Endothelial cell of umbilical vein (primary cell): Measurements from ENCODE around the gene OTUB1. TPM values are rescaled to one million over a fixed set of nuclear protein-coding genes. Genes with fewer than 3 reads are reported as not detected.

ENCODE experiments used
- BruUV-seq: library from RNA; stranded (reverse); fragments of 400-500 nt; replicated peaks from 2 replicates; lab custom pipeline; 2021; lab: Mats Ljungman, UMichigan
- CTCF ChIA-PET: fragments of 300-600, 350-600 bp; sonication (Branson Sonifier 250); formaldehyde crosslinking; loops from one replicate; lab custom pipeline; 2021; ENCODE audit warnings: antibody characterized with exemption, inconsistent platforms; lab: Charles Lee
- POLR2A ChIA-PET: fragments of 300-600, 350-600 bp; sonication (Branson Sonifier 250); formaldehyde crosslinking; loops from one replicate; lab custom pipeline; 2021; ENCODE audit warnings: antibody characterized with exemption, inconsistent platforms; lab: Charles Lee
- DNase-seq: peaks from one replicate; pipeline ENCODE4 v3.0.0-alpha.2; 2011; ENCODE audit warnings: low read depth, low spot score
- FAIRE-seq: peaks from 2 replicates; lab custom pipeline; 2011; peaks lifted over from hg19 to GRCh38; lab: Jason Lieb, UNC
- H2AFZ ChIP-seq: 2 replicates; pipeline ENCODE4 v1.6.0; 2012; ENCODE audit warnings: low read depth, low read length, control low read depth, inconsistent platforms
- H3K27ac ChIP-seq: 2 replicates; pipeline ENCODE4 v1.5.1; 2011; ENCODE audit warnings: low read depth, mild to moderate bottlenecking, control low read depth, low read length, moderate library complexity; ENCODE audit not compliant: insufficient read depth
- H3K27me3 ChIP-seq, 2 experiments: 2 replicates each; pipeline versions ENCODE4 v1.6.0 to v1.6.1; 2011; ENCODE audit warnings: low read length in 2 of 2, mixed read lengths in 1 of 2; ENCODE audit not compliant: control insufficient read depth in 2 of 2, insufficient read depth in 2 of 2
- H3K36me3 ChIP-seq, 2 experiments: 2 replicates in 1 of 2; 3 replicates in 1 of 2; pipeline ENCODE4 v1.5.1; 2011; ENCODE audit warnings: low read length in 2 of 2, mild to moderate bottlenecking in 1 of 2, moderate library complexity in 1 of 2; ENCODE audit not compliant: control insufficient read depth in 2 of 2, insufficient read depth in 2 of 2; ENCODE audit errors: extremely low read depth in 1 of 2
- H3K4me1 ChIP-seq: 3 replicates; pipeline ENCODE4 v1.5.1; 2011; ENCODE audit warnings: mild to moderate bottlenecking, low read length; ENCODE audit not compliant: control insufficient read depth, insufficient read depth; ENCODE audit errors: extremely low read depth
- H3K4me2 ChIP-seq: 2 replicates; pipeline ENCODE4 v1.6.1; 2011; ENCODE audit warnings: low read length, control low read depth, mixed read lengths; ENCODE audit not compliant: insufficient read depth
- H3K4me3 ChIP-seq, 3 experiments: fragments of 200-600 bp in 1 of 3; sonication (generic), shearing (Covaris generic) in 1 of 3; replicated peaks in 1 of 3; 2 replicates each; pipeline ENCODE4 v1.5.1; 2011 to 2016; ENCODE audit warnings: control low read depth in 3 of 3, low read length in 3 of 3, mild to moderate bottlenecking in 2 of 3, inconsistent platforms in 1 of 3, low read depth in 1 of 3, moderate library complexity in 1 of 3; ENCODE audit not compliant: insufficient read depth in 1 of 3
- H3K79me2 ChIP-seq: 2 replicates; pipeline ENCODE4 v1.6.0; 2012; ENCODE audit warnings: low read length, inconsistent platforms; ENCODE audit not compliant: control insufficient read depth, insufficient read depth
- H3K9ac ChIP-seq: replicated peaks from 2 replicates; pipeline ENCODE3; 2011; ENCODE audit warnings: low read length, control low read depth; ENCODE audit not compliant: insufficient read depth; ENCODE audit errors: extremely low read depth
- H3K9me1 ChIP-seq: replicated peaks from 3 replicates; pipeline ENCODE4 v1.6.0; 2011; ENCODE audit warnings: mild to moderate bottlenecking, low read length; ENCODE audit not compliant: control insufficient read depth, insufficient read depth; ENCODE audit errors: extremely low read depth
- H3K9me3 ChIP-seq: replicated peaks from 2 replicates; pipeline ENCODE4 v1.5.1; 2012; ENCODE audit warnings: low read length, inconsistent platforms; ENCODE audit not compliant: control insufficient read depth, insufficient read depth
- H4K20me1 ChIP-seq: replicated peaks from 2 replicates; pipeline ENCODE3; 2011; ENCODE audit warnings: mild to moderate bottlenecking, low read length; ENCODE audit not compliant: control insufficient read depth, insufficient read depth; ENCODE audit errors: extremely low read depth
- EZH2 ChIP-seq: IDR thresholded peaks from 2 replicates; pipeline ENCODE4 v1.6.1; 2012; ENCODE audit warnings: borderline replicate concordance, low read depth, mild to moderate bottlenecking, moderate library complexity, low read length, inconsistent platforms; ENCODE audit not compliant: severe bottlenecking
- FOS ChIP-seq: IDR thresholded peaks from 2 replicates; pipeline ENCODE4 v1.6.1; 2011; ENCODE audit warnings: mild to moderate bottlenecking, low read length, moderate library complexity, borderline replicate concordance; ENCODE audit not compliant: insufficient read depth
- GATA2 ChIP-seq: IDR thresholded peaks from 2 replicates; pipeline ENCODE4 v1.7.0; 2011; ENCODE audit warnings: low read depth, mild to moderate bottlenecking, moderate library complexity, mixed read lengths, low read length; ENCODE audit not compliant: insufficient read length, insufficient read depth
- JUN ChIP-seq: IDR thresholded peaks from 2 replicates; pipeline ENCODE4 v1.6.1; 2011; ENCODE audit warnings: borderline replicate concordance, low read depth; ENCODE audit not compliant: insufficient read length, insufficient read depth
- MAX ChIP-seq: IDR thresholded peaks from 2 replicates; pipeline ENCODE4 v1.6.1; 2011; ENCODE audit not compliant: insufficient read depth, insufficient read length
- MYC ChIP-seq: IDR thresholded peaks from one replicate; pipeline ENCODE4 v1.6.1; 2011; ENCODE audit warnings: mild to moderate bottlenecking, low read depth, low read length
- POLR2A ChIP-seq: IDR thresholded peaks from 2 replicates; pipeline ENCODE4 v1.6.1; 2012; ENCODE audit warnings: low read depth, mild to moderate bottlenecking, control low read depth, low read length
- POLR2AphosphoS5 ChIP-seq: IDR thresholded peaks from 2 replicates; pipeline ENCODE4 v1.6.1; 2012; ENCODE audit warnings: low read depth, mild to moderate bottlenecking, control low read depth, low read length, moderate library complexity; ENCODE audit not compliant: insufficient read depth
- dilution Hi-C: fragments of 300-500 bp; cut with MboI; formaldehyde crosslinking; loops from one replicate; pipeline ENCODE4 v1.15.0; 2019; ENCODE audit warnings: low sequenced_read_pairs; ENCODE audit not compliant: extremely low pct_ligation_motif_present
- intact Hi-C: fragments of 100-400 bp; cut with micrococcal nuclease; formaldehyde crosslinking; loops from one replicate; pipeline ENCODE4 v1.10.0; 2022
- polyA plus RNA-seq, 4 experiments: library from polyadenylated mRNA; depleted of rRNA in 3 of 4; stranded (reverse) in 3 of 4; unstranded in 1 of 4; fragments of >200 nt; gene quantifications; 2 replicates each; pipeline versions ENCODE4 v1.2.1 to v1.2.3, GENCODE V29; 2011 to 2012; ENCODE audit warnings: missing spikeins in 1 of 4
- total RNA-seq: library from RNA; stranded (reverse); gene quantifications from 2 replicates; pipeline ENCODE4 v1.2.3, GENCODE V29; 2021
- TF ChIP-seq, protein P1 (sequence below), 2 donors: IDR thresholded peaks; 1 replicate in 1 of 2; 2 replicates in 1 of 2; pipeline ENCODE4 v1.5.1; 2011; ENCODE audit warnings: low read length in 2 of 2, mild to moderate bottlenecking in 2 of 2, moderate library complexity in 2 of 2, control low read depth in 1 of 2, inconsistent platforms in 1 of 2, low read depth in 1 of 2; ENCODE audit not compliant: insufficient read depth in 1 of 2; ENCODE audit errors: extremely low read depth in 1 of 2

The OTUB1 gene
- total and polyA plus RNA-seq, 2 donors (not counting 3 experiments of a cell fraction or from before 2014, with no cell fraction given) = 81.9 to 256 TPM

GRCh38 chr11:64014356-64014755 is 28.1 kb downstream of the OTUB1 start:
- H3K4me1 ChIP-seq = no peaks in the 10 kb centered on the region
- no TSS peak for BruUV-seq
- H3K9ac ChIP-seq = no peak overlapping the region
- FAIRE-seq (no peak), DNase-seq (no peak)
- intact Hi-C loops = no loop called here
- ChIA-PET CTCF (interaction anchor here (1.0 to 1.5 kb wide), 2 partner anchors 8 to 128 kb away, joined by 3 to 4 read pairs; no protein-coding TSS in a partner anchor), POLR2A (interaction anchor here (0.6 to 0.7 kb wide), 2 partner anchors 18 to 285 kb away, joined by 3 to 4 read pairs; no protein-coding TSS in a partner anchor)
- H3K4me3 ChIP-seq = no peak overlapping the region
- no peaks in the 10 kb centered on the region for H3K9me3 ChIP-seq
- dilution Hi-C loops = no loop called here
- H3K27me3 ChIP-seq = no peaks in the 10 kb centered on the region
- no peak overlapping the region for H3K4me2 ChIP-seq
- TF ChIP-seq MAX (no peak), EZH2 (no peak), GATA2 (no peak), MYC (no peak), POLR2AphosphoS5 (no peak), POLR2A (no peak), FOS (no peak), JUN (no peak)
- TF ChIP-seq, protein P1, sequence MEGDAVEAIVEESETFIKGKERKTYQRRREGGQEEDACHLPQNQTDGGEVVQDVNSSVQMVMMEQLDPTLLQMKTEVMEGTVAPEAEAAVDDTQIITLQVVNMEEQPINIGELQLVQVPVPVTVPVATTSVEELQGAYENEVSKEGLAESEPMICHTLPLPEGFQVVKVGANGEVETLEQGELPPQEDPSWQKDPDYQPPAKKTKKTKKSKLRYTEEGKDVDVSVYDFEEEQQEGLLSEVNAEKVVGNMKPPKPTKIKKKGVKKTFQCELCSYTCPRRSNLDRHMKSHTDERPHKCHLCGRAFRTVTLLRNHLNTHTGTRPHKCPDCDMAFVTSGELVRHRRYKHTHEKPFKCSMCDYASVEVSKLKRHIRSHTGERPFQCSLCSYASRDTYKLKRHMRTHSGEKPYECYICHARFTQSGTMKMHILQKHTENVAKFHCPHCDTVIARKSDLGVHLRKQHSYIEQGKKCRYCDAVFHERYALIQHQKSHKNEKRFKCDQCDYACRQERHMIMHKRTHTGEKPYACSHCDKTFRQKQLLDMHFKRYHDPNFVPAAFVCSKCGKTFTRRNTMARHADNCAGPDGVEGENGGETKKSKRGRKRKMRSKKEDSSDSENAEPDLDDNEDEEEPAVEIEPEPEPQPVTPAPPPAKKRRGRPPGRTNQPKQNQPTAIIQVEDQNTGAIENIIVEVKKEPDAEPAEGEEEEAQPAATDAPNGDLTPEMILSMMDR (IDR thresholded peaks at IDR 0.05; ENCODE audit: extremely low read depth in 1 of 2, insufficient read depth in 1 of 2, low read depth in 1 of 2, low read length in 2 of 2) = no peak
- no peaks in the 10 kb centered on the region for H3K79me2 ChIP-seq
- no peaks in the 10 kb centered on the region for H4K20me1 ChIP-seq
- no peaks in the 10 kb centered on the region for H3K9me1 ChIP-seq
- H3K27ac ChIP-seq = no peak overlapping the region
- H3K36me3 ChIP-seq = no peaks in the 10 kb centered on the region
- no peak overlapping the region for H2AFZ ChIP-seq
